Uterus (tissue), 2 donors: Measurements from ENCODE around the gene MBD3L1.

Experiments
- POLR2A ChIP-seq, 2 donors: fragments of 450-650 bp; IDR thresholded peaks; one replicate each; pipeline ENCODE4 v1.6.1; 2016; ENCODE audit warnings: antibody characterized with exemption in 2 of 2, mild to moderate bottlenecking in 1 of 2, moderate library complexity in 1 of 2
- TF ChIP-seq, protein P1 (sequence below), 4 experiments: fragments of 200-600 bp in 2 of 4; fragments of 450-650 bp in 2 of 4; sonication (generic) in 2 of 4; IDR thresholded peaks; one replicate each; pipeline ENCODE4 v1.5.1; 2016 to 2019; ENCODE audit warnings: antibody characterized with exemption in 4 of 4, mild to moderate bottlenecking in 2 of 4, moderate library complexity in 1 of 4

DNA sequence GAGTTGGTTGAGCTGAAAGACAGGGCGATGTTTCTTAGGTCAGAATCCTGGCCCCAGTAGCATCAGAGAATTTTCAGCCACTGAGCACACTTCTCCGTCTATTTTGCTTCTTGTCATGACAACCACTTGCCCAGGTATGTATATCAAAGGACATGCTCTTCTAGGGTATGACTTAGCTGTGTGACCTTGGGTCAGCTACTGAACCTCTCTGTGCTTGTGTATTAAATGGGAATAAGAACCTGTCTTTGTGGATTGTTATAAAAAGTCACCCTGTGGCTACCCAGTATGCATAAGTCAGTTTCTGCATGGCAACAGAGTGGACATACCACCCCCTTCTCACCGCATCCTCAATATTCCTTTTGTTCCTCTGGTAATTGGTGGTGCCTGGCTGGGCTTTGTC lies 26.1 kb downstream of the MBD3L1 start:
- TF ChIP-seq POLR2A (IDR thresholded peaks at IDR 0.05): no peak
- TF ChIP-seq, protein P1, sequence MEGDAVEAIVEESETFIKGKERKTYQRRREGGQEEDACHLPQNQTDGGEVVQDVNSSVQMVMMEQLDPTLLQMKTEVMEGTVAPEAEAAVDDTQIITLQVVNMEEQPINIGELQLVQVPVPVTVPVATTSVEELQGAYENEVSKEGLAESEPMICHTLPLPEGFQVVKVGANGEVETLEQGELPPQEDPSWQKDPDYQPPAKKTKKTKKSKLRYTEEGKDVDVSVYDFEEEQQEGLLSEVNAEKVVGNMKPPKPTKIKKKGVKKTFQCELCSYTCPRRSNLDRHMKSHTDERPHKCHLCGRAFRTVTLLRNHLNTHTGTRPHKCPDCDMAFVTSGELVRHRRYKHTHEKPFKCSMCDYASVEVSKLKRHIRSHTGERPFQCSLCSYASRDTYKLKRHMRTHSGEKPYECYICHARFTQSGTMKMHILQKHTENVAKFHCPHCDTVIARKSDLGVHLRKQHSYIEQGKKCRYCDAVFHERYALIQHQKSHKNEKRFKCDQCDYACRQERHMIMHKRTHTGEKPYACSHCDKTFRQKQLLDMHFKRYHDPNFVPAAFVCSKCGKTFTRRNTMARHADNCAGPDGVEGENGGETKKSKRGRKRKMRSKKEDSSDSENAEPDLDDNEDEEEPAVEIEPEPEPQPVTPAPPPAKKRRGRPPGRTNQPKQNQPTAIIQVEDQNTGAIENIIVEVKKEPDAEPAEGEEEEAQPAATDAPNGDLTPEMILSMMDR (IDR thresholded peaks at IDR 0.05): no peak
